HEK293 (cell line): Measurements from ENCODE around the gene GJD3.
A peak's percentile ranks its signal among the peaks of the same experiment; 100 is the strongest.

Source experiments
- CTCF ChIA-PET: fragments of 350-600 bp; formaldehyde crosslinking; extraction: SDS; loops from one replicate; lab custom pipeline; 2021; ENCODE audit warnings: antibody characterized with exemption; lab: Yijun Ruan, JAX
- POLR2A ChIA-PET: fragments of 300-600 bp; formaldehyde crosslinking; extraction: SDS; loops from one replicate; lab custom pipeline; 2020; ENCODE audit warnings: antibody characterized with exemption, inconsistent platforms; lab: Yijun Ruan, JAX
- H3K27ac ChIP-seq: fragments of 200-500 bp; sonication (Bioruptor generic); 2 replicates; pipeline ENCODE4 v1.5.1; 2014; ENCODE audit warnings: low read depth, low read length, control low read depth, inconsistent platforms; ENCODE audit errors: extremely low read depth
- H3K36me3 ChIP-seq, 2 experiments: fragments of 200-500 bp in 1 of 2; sonication (Bioruptor generic) in 1 of 2; 1 replicate in 1 of 2; 2 replicates in 1 of 2; pipeline ENCODE4 v1.5.1; 2014 to 2017; ENCODE audit warnings: inconsistent platforms in 2 of 2, low read length in 2 of 2; ENCODE audit not compliant: control insufficient read depth in 2 of 2, insufficient read depth in 1 of 2
- H3K4me1 ChIP-seq: fragments of 200-500 bp; sonication (Bioruptor generic); 2 replicates; pipeline ENCODE4 v1.5.1; 2014; ENCODE audit warnings: mild to moderate bottlenecking, low read length, inconsistent platforms; ENCODE audit not compliant: control insufficient read depth, insufficient read depth
- H3K4me3 ChIP-seq: 2 replicates; pipeline ENCODE4 v1.5.1; 2011; ENCODE audit warnings: low read depth, mild to moderate bottlenecking, control low read depth, low read length, moderate library complexity
- H3K9me3 ChIP-seq: fragments of 200-500 bp; sonication (Bioruptor generic); 2 replicates; pipeline ENCODE4 v1.5.1; 2014; ENCODE audit warnings: low read depth, low read length, inconsistent platforms; ENCODE audit not compliant: control insufficient read depth, insufficient read depth
- ATF2 ChIP-seq: fragments of 450-650 bp; formaldehyde crosslinking; IDR thresholded peaks from 2 replicates; pipeline ENCODE4 v1.5.1; 2016; ENCODE audit warnings: missing biosample characterization, missing genetic modification characterization, low read depth
- BCL6B ChIP-seq: fragments of 450-650 bp; formaldehyde crosslinking; IDR thresholded peaks from 2 replicates; pipeline ENCODE4 v1.5.1; 2017; ENCODE audit warnings: missing biosample characterization, missing genetic modification characterization
- EGR2 ChIP-seq: fragments of 450-650 bp; formaldehyde crosslinking; IDR thresholded peaks from 2 replicates; pipeline ENCODE4 v1.5.1; 2016; ENCODE audit warnings: low read depth, missing biosample characterization, missing genetic modification characterization
- GLI4 ChIP-seq: fragments of 450-650 bp; formaldehyde crosslinking; IDR thresholded peaks from 2 replicates; pipeline ENCODE4 v1.5.1; 2016; ENCODE audit warnings: missing biosample characterization, missing genetic modification characterization
- GLIS1 ChIP-seq: fragments of 450-650 bp; formaldehyde crosslinking; IDR thresholded peaks from 2 replicates; pipeline ENCODE4 v1.5.1; 2016; ENCODE audit warnings: missing biosample characterization, missing genetic modification characterization
- GLIS2 ChIP-seq: fragments of 450-650 bp; formaldehyde crosslinking; IDR thresholded peaks from 2 replicates; pipeline ENCODE4 v1.5.1; 2016; ENCODE audit warnings: missing biosample characterization, missing genetic modification characterization
- HOXA7 ChIP-seq: sonication (generic); formaldehyde crosslinking; IDR thresholded peaks from 2 replicates; pipeline ENCODE4 v1.8.1; 2022; ENCODE audit warnings: missing genetic modification reagents, borderline replicate concordance
- HOXC10 ChIP-seq: sonication (generic); formaldehyde crosslinking; IDR thresholded peaks from 2 replicates; pipeline ENCODE4 v1.8.1; 2023; ENCODE audit warnings: mild to moderate bottlenecking, missing genetic modification reagents
- IKZF3 ChIP-seq: fragments of 450-650 bp; IDR thresholded peaks from 2 replicates; pipeline ENCODE4 v1.5.0; 2018; ENCODE audit warnings: missing biosample characterization, mild to moderate bottlenecking, missing genetic modification characterization, moderate library complexity
- PATZ1 ChIP-seq: fragments of 450-650 bp; formaldehyde crosslinking; IDR thresholded peaks from 2 replicates; pipeline ENCODE4 v1.5.1; 2016; ENCODE audit warnings: missing biosample characterization, missing genetic modification characterization
- SETDB1 ChIP-seq: IDR thresholded peaks from one replicate; pipeline ENCODE4 v1.6.1; 2017; ENCODE audit warnings: mild to moderate bottlenecking, low read length, moderate library complexity, mixed read lengths; ENCODE audit not compliant: insufficient read length
- TRIM28 ChIP-seq: IDR thresholded peaks from 2 replicates; pipeline ENCODE4 v1.6.1; 2011; ENCODE audit warnings: low read length, control low read depth, borderline replicate concordance
- YY1 ChIP-seq: fragments of 450-650 bp; formaldehyde crosslinking; IDR thresholded peaks from 2 replicates; pipeline ENCODE4 v1.5.1; 2018; ENCODE audit warnings: missing biosample characterization, missing genetic modification characterization
- ZBTB17 ChIP-seq: fragments of 450-650 bp; formaldehyde crosslinking; IDR thresholded peaks from 2 replicates; pipeline ENCODE4 v1.5.1; 2016; ENCODE audit warnings: missing biosample characterization, missing genetic modification characterization
- ZFHX2 ChIP-seq: fragments of 450-650 bp; formaldehyde crosslinking; conservative IDR thresholded peaks from 2 replicates; pipeline ENCODE4 v1.5.1; 2016; ENCODE audit warnings: missing biosample characterization, missing genetic modification characterization
- ZFP37 ChIP-seq: fragments of 450-650 bp; formaldehyde crosslinking; IDR thresholded peaks from 2 replicates; pipeline ENCODE4 v1.5.1; 2016; ENCODE audit warnings: missing biosample characterization, missing genetic modification characterization
- ZNF10 ChIP-seq: fragments of 450-650 bp; formaldehyde crosslinking; IDR thresholded peaks from 2 replicates; pipeline ENCODE4 v1.5.1; 2017; ENCODE audit warnings: missing biosample characterization, missing genetic modification characterization
- ZNF214 ChIP-seq: fragments of 450-650 bp; formaldehyde crosslinking; IDR thresholded peaks from 2 replicates; pipeline ENCODE4 v1.5.1; 2017; ENCODE audit warnings: missing biosample characterization, mild to moderate bottlenecking, missing genetic modification characterization, borderline replicate concordance
- ZNF354C ChIP-seq: fragments of 450-650 bp; formaldehyde crosslinking; IDR thresholded peaks from 2 replicates; pipeline ENCODE4 v1.5.1; 2016; ENCODE audit warnings: missing biosample characterization, missing genetic modification characterization, low read depth, borderline replicate concordance
- ZNF37A ChIP-seq: fragments of 450-650 bp; IDR thresholded peaks from 2 replicates; pipeline ENCODE4 v1.5.1; 2018; ENCODE audit warnings: missing biosample characterization, missing genetic modification characterization
- ZNF423 ChIP-seq: fragments of 450-650 bp; formaldehyde crosslinking; IDR thresholded peaks from 2 replicates; pipeline ENCODE4 v1.5.1; 2016; ENCODE audit warnings: missing biosample characterization, missing genetic modification characterization
- ZNF561 ChIP-seq: fragments of 450-650 bp; IDR thresholded peaks from 2 replicates; pipeline ENCODE4 v1.5.1; 2018; ENCODE audit warnings: missing biosample characterization, missing genetic modification characterization, borderline replicate concordance
- ZNF585B ChIP-seq: fragments of 450-650 bp; formaldehyde crosslinking; IDR thresholded peaks from 2 replicates; pipeline ENCODE4 v1.5.1; 2016; ENCODE audit warnings: missing biosample characterization, missing genetic modification characterization
- ZNF626 ChIP-seq: fragments of 450-650 bp; sonication (Bioruptor Pico); formaldehyde crosslinking; IDR thresholded peaks from 2 replicates; pipeline ENCODE4 v1.5.1; 2018; ENCODE audit warnings: missing biosample characterization, missing genetic modification characterization, inconsistent platforms
- TF ChIP-seq, protein P1 (sequence below): fragments of 450-650 bp; formaldehyde crosslinking; IDR thresholded peaks from 2 replicates; pipeline ENCODE4 v1.5.1; 2016; ENCODE audit warnings: missing biosample characterization, missing genetic modification characterization, borderline replicate concordance

Gene GJD3

GRCh38 chr17:40355804-40356758 is 8.5 kb downstream of the GJD3 start:
- CTCF ChIA-PET: interaction anchor here (0.7 to 16.1 kb wide), 14 partner anchors 11 to 229 kb away, joined by 3 to 453 read pairs (median 6); partner anchors contain the start of gene RARA

DNA sequence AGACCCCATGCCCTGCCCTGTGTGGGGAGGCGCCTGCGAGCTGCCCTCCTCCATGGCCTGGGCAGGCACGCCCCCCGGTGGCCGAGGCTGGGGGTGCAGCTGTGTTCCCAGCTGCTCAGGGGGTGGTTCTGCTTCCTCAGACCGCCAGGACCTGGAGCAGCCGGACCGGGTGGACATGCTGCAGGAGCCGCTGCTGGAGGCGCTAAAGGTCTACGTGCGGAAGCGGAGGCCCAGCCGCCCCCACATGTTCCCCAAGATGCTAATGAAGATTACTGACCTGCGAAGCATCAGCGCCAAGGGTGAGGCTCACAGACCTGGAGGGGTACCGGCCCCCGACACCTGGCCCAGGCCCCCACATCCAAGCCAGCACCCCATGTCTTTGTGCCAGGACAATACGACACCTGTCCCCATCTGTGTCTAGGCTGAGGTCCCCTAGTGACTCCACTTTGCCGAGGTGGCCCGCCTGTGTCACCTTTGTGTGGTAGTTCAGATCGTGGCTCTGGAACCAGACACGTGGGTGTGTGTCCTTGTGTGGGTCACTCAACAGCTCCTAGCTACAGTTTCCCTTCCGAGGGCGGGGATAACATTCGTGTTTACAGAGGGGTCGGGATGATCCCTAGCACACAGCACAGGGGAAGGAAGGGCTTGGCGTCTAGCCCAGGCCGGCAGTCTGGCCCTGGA is 9.3 kb downstream of the GJD3 start:
- Histone ChIP-seq H3K4me3 (no peak overlapping the region), H3K36me3 (peaks cover 6 to 36% of the 10 kb centered on the region in 2 experiments; a peak in 2 of 3 replicates)
- no peak for TF ChIP-seq ZNF214
- TF ChIP-seq ZFP37 (tag by site-specific recombination): peak; percentile 12; the same call in 1 of the 2 replicates
- TF ChIP-seq BCL6B: no peak
- peak; percentile 73 for TF ChIP-seq GLIS1 (tag by site-specific recombination)
- no peak for TF ChIP-seq ZNF585B
- no peak for TF ChIP-seq ZNF37A
- no peak for TF ChIP-seq HOXA7
- no peak for TF ChIP-seq ATF2 (tag by site-specific recombination)
- TF ChIP-seq ZNF626 (tag by site-specific recombination): no peak
- TF ChIP-seq ZNF354C: no peak
- no peak for TF ChIP-seq GLI4 (tag by site-specific recombination)
- TF ChIP-seq ZBTB17 (tag by site-specific recombination): no peak; the same call in 1 of the 2 replicates
- TF ChIP-seq, protein P1, sequence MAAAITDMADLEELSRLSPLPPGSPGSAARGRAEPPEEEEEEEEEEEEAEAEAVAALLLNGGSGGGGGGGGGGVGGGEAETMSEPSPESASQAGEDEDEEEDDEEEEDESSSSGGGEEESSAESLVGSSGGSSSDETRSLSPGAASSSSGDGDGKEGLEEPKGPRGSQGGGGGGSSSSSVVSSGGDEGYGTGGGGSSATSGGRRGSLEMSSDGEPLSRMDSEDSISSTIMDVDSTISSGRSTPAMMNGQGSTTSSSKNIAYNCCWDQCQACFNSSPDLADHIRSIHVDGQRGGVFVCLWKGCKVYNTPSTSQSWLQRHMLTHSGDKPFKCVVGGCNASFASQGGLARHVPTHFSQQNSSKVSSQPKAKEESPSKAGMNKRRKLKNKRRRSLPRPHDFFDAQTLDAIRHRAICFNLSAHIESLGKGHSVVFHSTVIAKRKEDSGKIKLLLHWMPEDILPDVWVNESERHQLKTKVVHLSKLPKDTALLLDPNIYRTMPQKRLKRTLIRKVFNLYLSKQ (tag by site-specific recombination): no peak
- no peak for TF ChIP-seq HOXC10 (CRISPR knock-in tag)
- no peak for TF ChIP-seq ZNF423 (tag by site-specific recombination)

More at GRCh38 chr17:40355804-40356758, 8.5 kb downstream of the GJD3 start:
- Histone ChIP-seq H3K36me3 (peaks cover 6 to 36% of the 10 kb centered on the region in 2 experiments; a peak in 2 of 3 replicates), H3K4me3 (no peak overlapping the region), H3K9me3 (no peaks in the 10 kb centered on the region), H3K4me1 (no peaks in the 10 kb centered on the region), H3K27ac (no peak overlapping the region)
- TF ChIP-seq SETDB1 (no peak), HOXA7 (no peak), TRIM28 (no peak), PATZ1 (tag by site-specific recombination) (no peak; the same call in 1 of the 2 replicates), ZFHX2 (tag by site-specific recombination) (peak; percentile 52), GLIS2 (peak; percentile 45; the same call in 1 of the 2 replicates), YY1 (tag by site-specific recombination) (no peak), ZNF561 (no peak), IKZF3 (tag by site-specific recombination) (no peak), ZNF10 (tag by site-specific recombination) (no peak), EGR2 (tag by site-specific recombination) (peak; percentile 58)
- TF ChIP-seq, protein P1 (tag by site-specific recombination): no peak
- POLR2A ChIA-PET: interaction anchor here (2.2 kb wide), 1 partner anchor 53 kb away, joined by 16 read pairs; no protein-coding TSS in a partner anchor

More for the DNA sequence above, 9.3 kb downstream of the GJD3 start:
- Histone ChIP-seq H3K9me3 (no peaks in the 10 kb centered on the region), H3K4me1 (no peaks in the 10 kb centered on the region), H3K27ac (no peak overlapping the region)
- CTCF ChIA-PET: interaction anchor here (0.6 to 16.1 kb wide), 39 partner anchors 10 to 342 kb away, joined by 3 to 453 read pairs (median 5); partner anchors contain the start of gene RARA
- POLR2A ChIA-PET: interaction anchor here (0.5 to 2.5 kb wide), 10 partner anchors 14 to 215 kb away, joined by 3 to 16 read pairs (median 5); partner anchors contain the start of genes CASC3 and RARA
